Adrenal gland (tissue), 12 donors: ENCODE results near the gene ETV1. TPM values are rescaled to one million over a fixed set of nuclear protein-coding genes. Genes with fewer than 3 reads are reported as not detected.

Experiments used
- DNase-seq, 7 donors: peaks; one replicate each; pipeline ENCODE4 v3.0.0-alpha.2; 2019 to 2020
- H3K27ac ChIP-seq, 5 donors: fragments of 200-600 bp; sonication (generic) in 4 of 5; 1 replicate in 3 of 5; 2 replicates in 2 of 5; pipeline versions ENCODE4 v1.5.1 to v1.8.0; 2016 to 2020; ENCODE audit warnings: mild to moderate bottlenecking in 1 of 5
- H3K27me3 ChIP-seq: fragments of 200-600 bp; 2 replicates; pipeline ENCODE4 v1.8.0; 2021
- H3K36me3 ChIP-seq, 2 donors: fragments of 200-600 bp; replicated peaks in 1 of 2; 1 replicate in 1 of 2; 2 replicates in 1 of 2; pipeline versions ENCODE4 v1.5.1 to v1.8.0; 2018 to 2022
- H3K4me1 ChIP-seq, 2 donors: fragments of 200-600 bp; replicated peaks in 1 of 2; 1 replicate in 1 of 2; 2 replicates in 1 of 2; pipeline versions ENCODE4 v1.5.1 to v1.8.0; 2018 to 2021
- H3K4me3 ChIP-seq, 4 donors: fragments of 200-600 bp; sonication (generic) in 3 of 4; one replicate each; pipeline ENCODE4 v1.5.1; 2016 to 2018
- H3K9me3 ChIP-seq, 3 donors: fragments of 200-600 bp; sonication (generic) in 1 of 3; replicated peaks in 1 of 3; 1 replicate in 2 of 3; 2 replicates in 1 of 3; pipeline versions ENCODE4 v1.5.1 to v1.8.0; 2016 to 2021
- CTCF ChIP-seq, 6 experiments: fragments of 450-650 bp in 4 of 6; fragments of 200-600 bp in 2 of 6; sonication (generic) in 1 of 6; IDR thresholded peaks; 1 replicate in 5 of 6; 2 replicates in 1 of 6; pipeline versions ENCODE4 v1.5.1 to v1.8.0; 2016 to 2021; ENCODE audit warnings: antibody characterized with exemption in 6 of 6, mild to moderate bottlenecking in 2 of 6, moderate library complexity in 1 of 6
- POLR2A ChIP-seq, 2 donors: fragments of 450-650 bp; IDR thresholded peaks; one replicate each; pipeline ENCODE4 v1.6.1; 2017; ENCODE audit warnings: antibody characterized with exemption in 2 of 2, mild to moderate bottlenecking in 2 of 2, moderate library complexity in 1 of 2
- WGBS, 4 donors: extraction: QIAGEN DNeasy Blood & Tissue Kit in 2 of 4; methylation state at CpG; one replicate each; pipeline versions ENCODE4 v1.1.5 to v1.1.7; 2013 to 2017; 5-methylcytosine and 5-hydroxymethylcytosine counted together
- intact Hi-C, 2 donors: fragments of 100-400 bp; cut with DNase I; formaldehyde crosslinking; loops; one replicate each; pipeline versions ENCODE4 v1.14.1 to v1.15.0; 2022 to 2023
- polyA plus RNA-seq, 3 donors: library from polyadenylated mRNA; stranded (reverse); fragments of 200-250 nt in 2 of 3; fragments of 350-450 nt in 1 of 3; fragmentation: Illumina TruSeq in 1 of 3; extraction: RNeasy Lipid Tissue Mini Kit (QIAGEN cat#74804) in 1 of 3; gene quantifications; one replicate each; pipeline ENCODE4 v1.2.3, GENCODE V29; 2013 to 2014
- total RNA-seq, 9 donors: library from RNA; depleted of rRNA in 4 of 9; stranded (reverse); fragments of >200 nt in 4 of 9; fragments of 120-200 nt in 1 of 9; fragmentation: NEBNext Ultra II Directional in 1 of 9; extraction: Animal tissue kit (Norgen Biotek cat#: 25700) in 1 of 9; gene quantifications; one replicate each; pipeline versions ENCODE4 v1.1.0 to v1.2.4, GENCODE V29; 2013 to 2023
- donor health status: healthy with polysubstance abuse.
- donor health status: Bipolar disorder and iron deficiency.
- donor health status: DM: yes; HTN: yes; CAD: no.
- donor health status: DM: no; HTN: no; CAD: no.
- donor health status: DM: no; HTN: no; CAD: no.
- donor health status: DM: yes; HTN: yes; CAD: no.

ETV1 gene
- total and polyA plus RNA-seq, 12 donors = 12.1 to 80.0 (median 34.0) TPM

- Histone ChIP-seq H3K27ac (no peak overlapping the region), H3K4me3 (no peak overlapping the region), H3K27me3 (no peaks in the 10 kb centered on the region), H3K9me3 (no peaks in the 10 kb centered on the region), H3K4me1 (no peaks in the 10 kb centered on the region), H3K36me3 (no peaks in the 10 kb centered on the region)
- peak in 1 of 7 donors; percentile 32 for DNase-seq
- intact Hi-C loops = no loop called here
- no peak for TF ChIP-seq CTCF (IDR thresholded peaks at IDR 0.05)
- no peak for TF ChIP-seq POLR2A (IDR thresholded peaks at IDR 0.05)
- 48 to 66% (median 58%) methylated on average over 2 of the region's 2 CpGs for WGBS, 4 donors
These were observed 108.7 kb downstream of the ETV1 start for GRCh38 chr7:13880789-13881188.

GRCh38 chr7:13879994-13880686 lies 109.3 kb downstream of the ETV1 start:
- WGBS, 4 donors = 88 to 97% (median 90%) methylated on average over 2 of the region's 2 CpGs
- H3K27ac ChIP-seq = no peak overlapping the region
- H3K27me3 ChIP-seq = no peaks in the 10 kb centered on the region
- intact Hi-C loops = no loop called here
- TF ChIP-seq POLR2A (IDR thresholded peaks at IDR 0.05) (no peak), CTCF (IDR thresholded peaks at IDR 0.05) (no peak)
- no peak overlapping the region for H3K4me3 ChIP-seq
- H3K36me3 ChIP-seq = no peaks in the 10 kb centered on the region
- no peaks in the 10 kb centered on the region for H3K4me1 ChIP-seq
- no peaks in the 10 kb centered on the region for H3K9me3 ChIP-seq
- DNase-seq = no peak

- no peaks in the 10 kb centered on the region for H3K27me3 ChIP-seq
- no peak for DNase-seq
- TF ChIP-seq CTCF (IDR thresholded peaks at IDR 0.05) (no peak), POLR2A (IDR thresholded peaks at IDR 0.05) (no peak)
- H3K4me1 ChIP-seq = no peaks in the 10 kb centered on the region
- no peaks in the 10 kb centered on the region for H3K9me3 ChIP-seq
- H3K36me3 ChIP-seq = no peaks in the 10 kb centered on the region
- H3K4me3 ChIP-seq = no peak overlapping the region
- intact Hi-C loops = no loop called here
- H3K27ac ChIP-seq = no peak overlapping the region
These were observed 110.3 kb downstream of the ETV1 start for GRCh38 chr7:13879143-13879542.

- TF ChIP-seq CTCF (IDR thresholded peaks at IDR 0.05) (no peak), POLR2A (IDR thresholded peaks at IDR 0.05) (no peak)
- H3K27ac ChIP-seq = no peak overlapping the region
- no peaks in the 10 kb centered on the region for H3K36me3 ChIP-seq
- no peaks in the 10 kb centered on the region for H3K4me1 ChIP-seq
- intact Hi-C loops = no loop called here
- H3K9me3 ChIP-seq = no peaks in the 10 kb centered on the region
- no peak overlapping the region for H3K4me3 ChIP-seq
- H3K27me3 ChIP-seq = no peaks in the 10 kb centered on the region
- no peak for DNase-seq
These were observed 111.3 kb downstream of the ETV1 start for GRCh38 chr7:13878154-13878553.
